Neural crest cell (in vitro differentiated cells): Measurements from ENCODE around the gene PAX6. TPM values are rescaled to one million over a fixed set of nuclear protein-coding genes. Genes with fewer than 3 reads are reported as not detected.

Experiments used
- DNase-seq: peaks from one replicate; pipeline ENCODE4 v3.0.0; 2021; ENCODE audit warnings: low read depth, mixed read lengths, low spot score
- H3K27ac Mint-ChIP-seq: one replicate; pipeline ENCODE4 v1.8.0; 2021; ENCODE audit warnings: mild to moderate bottlenecking, mixed read lengths; ENCODE audit not compliant: unreplicated experiment
- H3K27me3 Mint-ChIP-seq: 2 replicates; pipeline ENCODE4 v1.8.0; 2021; ENCODE audit warnings: low read depth, mild to moderate bottlenecking, mixed read lengths
- H3K36me3 Mint-ChIP-seq: 2 replicates; pipeline ENCODE4 v1.8.0; 2021; ENCODE audit warnings: low read depth, mild to moderate bottlenecking, mixed read lengths
- H3K4me1 Mint-ChIP-seq: 2 replicates; pipeline ENCODE4 v1.8.0; 2021; ENCODE audit warnings: mixed read lengths
- H3K4me3 Mint-ChIP-seq: one replicate; pipeline ENCODE4 v1.8.0; 2021; ENCODE audit warnings: mild to moderate bottlenecking, mixed read lengths
- H3K9me3 Mint-ChIP-seq: 2 replicates; pipeline ENCODE4 v1.8.0; 2021; ENCODE audit warnings: mixed read lengths
- CTCF ChIP-seq: fragments of 200-600 bp; sonication (generic); conservative IDR thresholded peaks from 2 replicates; pipeline ENCODE4 v1.5.0; 2021; ENCODE audit warnings: antibody characterized with exemption, mild to moderate bottlenecking
- total RNA-seq: library from RNA; stranded (reverse); gene quantifications from 2 replicates; pipeline ENCODE4 v1.2.1, GENCODE V29; 2021

The PAX6 gene
- total RNA-seq, 1 donor from 2014 or later: 83.7 TPM

- peak overlapping the region; percentile 67 for H3K4me3 Mint-ChIP-seq
- TF ChIP-seq CTCF: no peak
- peaks cover 55% of the 10 kb centered on the region for H3K4me1 Mint-ChIP-seq
- H3K27ac Mint-ChIP-seq: no peak overlapping the region
- H3K27me3 Mint-ChIP-seq: peaks cover 96% of the 10 kb centered on the region
- DNase-seq: no peak
- no peaks in the 10 kb centered on the region for H3K9me3 Mint-ChIP-seq
- H3K36me3 Mint-ChIP-seq: peaks cover 41% of the 10 kb centered on the region
These were observed 5.4 kb downstream of the PAX6 start for GRCh38 chr11:31805629-31806185.

DNA sequence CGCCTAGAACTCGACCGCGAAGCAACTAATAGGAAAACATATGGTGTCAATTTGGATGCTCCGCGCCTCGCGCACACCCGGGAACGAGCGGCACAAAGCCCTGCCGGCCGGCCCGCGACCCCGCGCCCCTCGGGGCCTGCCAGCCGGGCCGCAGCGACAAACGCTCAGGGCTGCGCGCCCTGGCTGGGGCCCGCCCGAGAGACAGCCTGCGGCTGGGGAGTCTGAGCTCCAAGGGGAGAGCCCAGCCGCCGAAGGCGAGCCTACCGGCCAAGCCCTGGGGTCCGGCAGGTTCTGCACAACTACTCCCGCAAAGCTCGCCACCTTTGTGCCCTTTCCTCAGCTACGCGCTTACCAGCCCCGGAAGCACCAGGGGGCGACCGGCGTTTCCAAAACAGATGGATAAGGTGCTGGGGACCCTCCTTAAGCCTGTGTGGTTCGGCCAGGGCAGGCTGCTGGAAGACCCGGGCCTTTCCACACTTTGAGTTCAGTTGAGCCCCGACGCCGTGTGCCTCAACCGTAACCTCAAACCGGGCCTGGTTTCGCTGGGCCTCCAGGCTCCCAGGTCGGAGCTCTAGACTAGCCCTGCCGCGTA, 6.0 kb downstream of the PAX6 start:
- TF ChIP-seq CTCF: no peak
- Mint-ChIP-seq H3K9me3 (no peaks in the 10 kb centered on the region), H3K27ac (peak overlapping the region; percentile 90), H3K4me1 (peaks cover 59% of the 10 kb centered on the region), H3K36me3 (peaks cover 46% of the 10 kb centered on the region), H3K27me3 (peaks cover 98% of the 10 kb centered on the region), H3K4me3 (peak overlapping the region; percentile 91)
- DNase-seq: peak; percentile 31

DNA sequence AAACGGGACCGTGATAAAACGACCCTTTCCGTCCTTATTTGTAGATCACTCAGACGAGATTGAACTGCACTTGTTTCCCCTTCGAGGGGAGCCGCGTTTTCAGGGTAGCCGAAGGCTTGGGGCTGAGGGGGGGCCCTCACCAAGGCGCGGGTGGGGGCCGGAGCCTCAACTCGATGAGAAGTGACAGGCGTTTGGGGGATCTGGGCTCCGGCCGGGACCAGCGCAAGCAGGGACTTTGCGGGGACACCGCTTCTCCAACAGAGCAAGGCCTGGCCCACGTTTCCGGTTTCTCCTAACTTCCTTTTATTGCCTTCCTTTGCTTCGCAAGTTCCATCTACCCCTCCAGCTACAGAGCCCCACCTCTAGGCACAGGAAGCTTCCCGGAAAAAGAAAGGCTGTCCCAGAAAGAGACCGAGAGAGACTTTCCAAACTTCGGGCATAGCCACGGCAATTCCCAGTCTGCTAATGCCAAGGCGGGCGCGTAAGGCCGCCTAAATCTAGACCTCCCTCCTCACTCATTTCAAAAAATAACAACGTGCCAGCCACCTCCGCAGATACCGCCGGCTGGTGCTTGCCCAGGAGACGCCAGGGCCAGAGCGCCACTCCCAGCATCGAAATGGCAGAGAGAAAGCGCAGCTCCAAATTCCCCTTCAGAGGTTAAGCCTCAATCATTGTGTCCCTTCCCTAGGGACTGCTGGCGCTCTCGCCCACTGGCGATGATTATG, 6.6 kb downstream of the PAX6 start:
- peak overlapping the region; percentile 90 for H3K27ac Mint-ChIP-seq
- no peaks in the 10 kb centered on the region for H3K9me3 Mint-ChIP-seq
- no peak for TF ChIP-seq CTCF
- peaks cover 98% of the 10 kb centered on the region for H3K27me3 Mint-ChIP-seq
- DNase-seq: peak; percentile 25
- H3K4me3 Mint-ChIP-seq: peak overlapping the region; percentile 91
- H3K4me1 Mint-ChIP-seq: peaks cover 60% of the 10 kb centered on the region
- H3K36me3 Mint-ChIP-seq: peaks cover 47% of the 10 kb centered on the region

DNA sequence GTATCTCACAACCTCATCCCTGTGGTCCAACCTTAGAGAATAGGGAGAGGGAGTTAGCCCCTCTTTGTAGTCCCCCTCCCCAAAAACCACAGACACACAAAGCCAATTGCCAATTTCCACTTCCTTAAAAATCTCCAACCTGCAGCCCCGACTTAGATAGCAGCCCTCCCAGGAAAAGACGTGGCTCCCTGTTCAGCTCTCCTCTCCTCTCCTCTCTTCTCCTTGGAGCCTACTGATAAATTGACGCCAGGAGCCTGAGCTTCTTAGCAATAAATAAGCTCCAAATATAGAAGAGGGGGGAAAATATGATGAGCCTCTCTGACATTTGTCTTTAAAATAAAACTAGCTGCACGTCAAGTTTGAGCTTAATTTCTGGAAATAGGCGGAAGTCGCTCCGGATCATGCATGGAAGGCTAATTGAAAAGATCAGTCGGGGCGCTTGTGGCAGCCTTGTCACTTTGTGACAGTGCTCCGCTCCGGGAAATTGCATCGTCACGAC, 7.3 kb downstream of the PAX6 start:
- Mint-ChIP-seq H3K27ac (peak overlapping the region; percentile 90), H3K27me3 (peaks cover 97% of the 10 kb centered on the region), H3K9me3 (no peaks in the 10 kb centered on the region), H3K4me3 (peak overlapping the region; percentile 91), H3K36me3 (peaks cover 44% of the 10 kb centered on the region), H3K4me1 (peaks cover 58% of the 10 kb centered on the region)
- no peak for TF ChIP-seq CTCF
- DNase-seq: peak; percentile 14

GRCh38 chr11:31802990-31803812, 7.9 kb downstream of the PAX6 start:
- H3K27me3 Mint-ChIP-seq: peaks cover 97% of the 10 kb centered on the region
- no peak for TF ChIP-seq CTCF
- DNase-seq: peak; percentile 13
- H3K27ac Mint-ChIP-seq: no peak overlapping the region
- peaks cover 43% of the 10 kb centered on the region for H3K36me3 Mint-ChIP-seq
- peaks cover 62% of the 10 kb centered on the region for H3K4me1 Mint-ChIP-seq
- no peaks in the 10 kb centered on the region for H3K9me3 Mint-ChIP-seq
- H3K4me3 Mint-ChIP-seq: peak overlapping the region; percentile 91
